IPS-18a (cell line): Measurements from ENCODE around the gene RARB.

Experiments used
- H3K27ac ChIP-seq: one replicate; pipeline ENCODE4 v1.5.1; 2013; ENCODE audit warnings: low read length
- H3K27me3 ChIP-seq: one replicate; pipeline ENCODE4 v1.6.1; 2013; ENCODE audit warnings: mild to moderate bottlenecking, low read length; ENCODE audit not compliant: control insufficient read depth, insufficient read depth
- H3K36me3 ChIP-seq: one replicate; pipeline ENCODE4 v1.6.1; 2013; ENCODE audit warnings: low read depth, low read length; ENCODE audit not compliant: control insufficient read depth
- H3K4me1 ChIP-seq: one replicate; pipeline ENCODE4 v1.6.1; 2013; ENCODE audit warnings: low read depth, low read length; ENCODE audit not compliant: control insufficient read depth
- H3K4me3 ChIP-seq: one replicate; pipeline ENCODE4 v1.5.1; 2013; ENCODE audit warnings: low read length
- H3K9ac ChIP-seq: one replicate; pipeline ENCODE4 v1.6.1; 2013; ENCODE audit warnings: mild to moderate bottlenecking, low read length, moderate library complexity
- H3K9me3 ChIP-seq: one replicate; pipeline ENCODE4 v1.6.1; 2013; ENCODE audit warnings: low read depth, low read length; ENCODE audit not compliant: control insufficient read depth

Gene RARB

DNA sequence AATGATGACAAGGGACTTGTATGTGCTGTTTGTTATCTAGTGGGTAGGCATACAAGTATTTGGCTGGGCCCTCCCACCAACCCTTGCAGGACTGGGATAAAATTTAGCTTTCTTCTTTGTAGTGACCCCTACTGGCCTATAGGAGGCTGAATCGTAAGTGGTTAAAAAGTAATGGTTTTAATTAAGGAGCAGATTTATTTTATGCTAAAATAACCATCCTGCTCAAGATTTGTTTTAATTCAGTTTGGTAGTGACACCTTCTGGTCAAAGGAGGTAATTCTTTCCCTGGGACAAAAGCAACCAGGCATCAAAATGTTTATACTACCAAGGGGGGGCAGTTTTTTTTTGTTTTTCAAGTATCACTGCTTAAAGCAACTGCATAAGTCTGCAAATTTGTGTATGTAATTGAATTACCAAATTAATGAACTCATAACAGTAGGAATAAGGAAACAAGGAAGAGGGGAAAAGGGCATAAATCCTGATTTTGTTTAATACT lies 166.0 kb downstream of the RARB start:
- H3K27ac ChIP-seq: no peak overlapping the region
- H3K9me3 ChIP-seq: no peaks in the 10 kb centered on the region

DNA sequence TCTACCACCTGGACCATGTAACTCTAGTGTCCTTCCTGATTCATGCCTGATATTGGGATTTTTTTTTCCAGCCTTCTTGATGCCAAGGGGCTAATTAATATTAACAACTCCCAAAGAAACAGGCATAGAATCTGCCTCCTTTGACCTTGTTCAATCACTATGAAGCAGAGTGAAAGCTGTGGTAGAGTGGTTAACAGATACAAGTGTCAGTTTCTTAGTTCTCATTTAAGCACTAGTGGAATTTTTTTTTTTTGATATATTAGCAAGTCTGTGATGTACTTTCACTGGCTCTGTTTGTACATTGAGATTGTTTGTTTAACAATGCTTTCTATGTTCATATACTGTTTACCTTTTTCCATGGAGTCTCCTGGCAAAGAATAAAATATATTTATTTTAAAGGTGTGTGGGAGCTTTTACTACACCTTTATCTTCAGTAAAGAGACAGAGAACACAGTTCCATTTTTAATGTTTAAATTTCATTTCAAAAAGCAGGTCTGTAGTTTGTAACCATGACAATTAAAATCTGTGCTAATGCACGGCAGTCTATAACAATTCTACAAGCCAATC lies 169.6 kb downstream of the RARB start:
- H3K4me1 ChIP-seq: peaks cover 2% of the 10 kb centered on the region
- H3K4me3 ChIP-seq: no peak overlapping the region
- no peaks in the 10 kb centered on the region for H3K27me3 ChIP-seq
- H3K36me3 ChIP-seq: peaks cover 52% of the 10 kb centered on the region
- H3K9ac ChIP-seq: no peak overlapping the region
- no peaks in the 10 kb centered on the region for H3K9me3 ChIP-seq
- no peak overlapping the region for H3K27ac ChIP-seq

More for the DNA sequence above, 166.0 kb downstream of the RARB start:
- Histone ChIP-seq H3K9ac (no peak overlapping the region), H3K27me3 (no peaks in the 10 kb centered on the region), H3K4me3 (no peak overlapping the region), H3K36me3 (peaks cover 32% of the 10 kb centered on the region), H3K4me1 (peaks cover 3% of the 10 kb centered on the region)

DNA sequence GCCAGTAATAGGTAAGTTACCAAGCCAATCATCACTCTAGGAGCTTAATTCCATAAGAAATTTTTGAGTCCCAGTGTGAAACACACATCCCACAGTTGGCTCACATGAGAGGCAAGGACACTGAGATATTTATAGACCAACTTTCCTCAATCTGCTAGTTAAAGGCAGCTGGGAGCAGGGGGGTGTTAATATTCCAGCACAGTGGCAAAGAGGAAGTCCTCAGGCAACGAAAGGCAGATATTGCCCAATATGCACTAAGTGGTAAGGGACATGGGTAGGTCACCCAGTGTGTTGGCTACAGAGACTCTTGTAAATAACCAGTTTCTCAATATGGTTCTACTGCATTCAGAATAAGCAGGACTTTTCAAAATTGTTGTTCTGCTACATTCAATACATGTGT lies 175.6 kb downstream of the RARB start:
- Histone ChIP-seq H3K4me1 (no peaks in the 10 kb centered on the region), H3K9ac (no peak overlapping the region), H3K36me3 (peaks cover 74% of the 10 kb centered on the region), H3K4me3 (no peak overlapping the region), H3K27ac (no peak overlapping the region), H3K9me3 (no peaks in the 10 kb centered on the region), H3K27me3 (no peaks in the 10 kb centered on the region)

DNA sequence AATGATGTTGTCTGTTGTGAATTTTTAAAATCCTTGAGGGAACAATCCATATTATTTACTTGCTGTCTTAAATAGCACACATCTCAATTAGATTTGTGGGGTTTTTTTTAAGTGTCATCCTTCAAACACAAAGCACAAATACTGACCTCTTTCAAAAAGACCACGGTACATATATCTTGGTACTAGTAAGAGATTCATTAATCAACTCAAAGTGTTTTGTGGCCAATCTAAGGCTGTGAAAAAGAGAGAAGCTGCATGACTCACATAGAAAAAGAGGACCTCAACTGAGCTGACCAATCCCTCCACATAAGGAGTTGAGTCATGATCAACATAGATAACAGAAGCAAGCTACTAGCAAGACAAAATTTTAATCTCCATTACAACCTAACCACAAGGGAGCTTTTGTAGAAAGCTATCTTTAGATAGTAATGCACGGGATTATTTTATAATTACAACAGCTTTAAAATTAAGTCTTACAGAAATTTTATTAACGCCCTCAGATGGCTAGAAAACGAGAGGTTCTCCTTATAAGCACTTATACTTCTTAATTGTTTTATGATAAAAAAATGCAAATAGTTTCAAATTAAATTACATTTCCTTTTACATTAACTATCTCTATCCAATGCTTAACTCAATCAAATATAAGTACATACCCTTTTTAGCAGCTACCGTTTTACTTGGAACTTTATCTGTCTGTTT lies 176.2 kb downstream of the RARB start:
- no peaks in the 10 kb centered on the region for H3K9me3 ChIP-seq
- no peaks in the 10 kb centered on the region for H3K4me1 ChIP-seq
- peaks cover 74% of the 10 kb centered on the region for H3K36me3 ChIP-seq
- H3K27ac ChIP-seq: no peak overlapping the region
- no peak overlapping the region for H3K9ac ChIP-seq
- H3K4me3 ChIP-seq: no peak overlapping the region
- H3K27me3 ChIP-seq: no peaks in the 10 kb centered on the region

DNA sequence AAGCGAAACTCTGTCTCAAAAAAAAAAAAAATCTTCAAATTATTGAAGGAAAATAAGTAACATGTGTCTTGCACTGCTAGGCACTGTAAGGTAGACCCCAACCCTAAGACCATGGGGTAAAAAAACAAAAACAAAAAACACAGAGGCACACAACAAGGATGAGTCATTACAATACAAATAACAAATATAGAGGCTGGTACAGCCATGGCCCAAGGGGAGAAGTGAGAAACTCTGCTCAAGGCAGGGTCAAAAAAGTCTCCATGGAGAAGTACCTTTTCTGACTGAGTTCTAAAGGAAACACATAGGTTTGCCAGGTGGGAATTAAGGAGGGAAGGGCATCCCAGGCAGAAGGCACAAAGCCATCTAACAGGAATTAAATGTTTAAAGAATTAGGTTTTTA lies 182.1 kb downstream of the RARB start:
- Histone ChIP-seq H3K9me3 (no peaks in the 10 kb centered on the region), H3K4me1 (no peaks in the 10 kb centered on the region), H3K27me3 (no peaks in the 10 kb centered on the region), H3K27ac (no peak overlapping the region), H3K4me3 (no peak overlapping the region), H3K9ac (no peak overlapping the region), H3K36me3 (peaks cover 91% of the 10 kb centered on the region)

DNA sequence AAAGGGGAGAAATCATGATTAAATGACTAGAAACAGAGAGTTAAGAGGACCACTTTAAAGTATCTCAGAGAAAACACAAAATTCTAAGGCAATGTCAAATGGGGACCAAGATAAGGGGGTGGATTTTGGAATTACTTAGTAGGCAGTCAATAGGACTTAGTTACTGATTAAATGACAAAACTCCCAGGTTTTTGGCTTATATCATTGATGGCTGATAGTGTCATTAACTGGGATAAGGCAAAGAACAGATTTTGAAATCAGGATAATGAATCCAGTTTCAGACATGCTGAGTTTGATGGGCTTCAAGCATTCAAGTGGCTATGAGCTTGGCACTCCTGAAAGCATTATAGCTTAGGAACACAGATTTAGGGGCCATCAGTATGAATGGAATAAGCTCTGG lies 182.7 kb downstream of the RARB start:
- Histone ChIP-seq H3K4me3 (no peak overlapping the region), H3K4me1 (no peaks in the 10 kb centered on the region), H3K9ac (no peak overlapping the region), H3K36me3 (peaks cover 91% of the 10 kb centered on the region), H3K27ac (no peak overlapping the region), H3K27me3 (no peaks in the 10 kb centered on the region), H3K9me3 (no peaks in the 10 kb centered on the region)

DNA sequence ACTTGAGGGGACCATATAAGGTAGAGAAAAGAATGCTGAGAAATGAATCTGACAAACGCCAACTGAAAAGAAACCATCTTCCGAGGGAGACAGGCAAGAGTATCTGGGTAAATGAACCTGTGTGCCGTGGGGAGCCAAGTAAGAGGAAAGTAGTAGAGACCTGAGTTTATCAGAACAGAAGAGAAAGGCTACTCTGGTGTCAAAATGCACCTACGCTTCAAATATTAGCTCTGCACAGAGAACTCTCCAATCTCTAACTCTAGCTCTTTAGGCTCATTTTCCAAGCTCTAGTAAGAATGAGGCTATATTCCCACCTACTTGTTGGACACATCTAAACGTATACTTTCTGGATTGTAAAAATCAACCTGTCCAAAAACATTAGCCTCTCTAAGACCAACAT lies 183.1 kb downstream of the RARB start:
- H3K4me1 ChIP-seq: no peaks in the 10 kb centered on the region
- no peak overlapping the region for H3K27ac ChIP-seq
- H3K4me3 ChIP-seq: no peak overlapping the region
- H3K36me3 ChIP-seq: peaks cover 90% of the 10 kb centered on the region
- no peak overlapping the region for H3K9ac ChIP-seq
- no peaks in the 10 kb centered on the region for H3K27me3 ChIP-seq
- no peaks in the 10 kb centered on the region for H3K9me3 ChIP-seq

DNA sequence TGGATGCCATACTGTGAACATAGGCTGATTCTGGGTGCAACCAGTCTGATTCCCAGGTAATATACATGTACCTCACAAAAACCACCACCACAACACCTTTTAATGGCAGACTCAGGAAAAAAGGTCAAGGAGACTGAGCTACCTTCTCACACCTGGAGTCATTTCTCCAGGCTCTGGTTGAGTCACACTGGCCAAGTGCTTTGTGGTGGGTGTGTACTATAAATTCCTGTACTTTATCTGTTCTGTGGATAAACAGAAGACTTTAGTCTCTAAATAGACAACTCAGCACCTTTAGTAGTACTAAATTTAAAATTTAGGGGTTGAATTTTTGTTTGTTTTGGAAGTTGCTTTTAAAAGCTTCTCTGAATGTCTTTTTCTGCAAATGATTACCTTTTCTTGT lies 190.0 kb downstream of the RARB start:
- H3K36me3 ChIP-seq: peaks cover 70% of the 10 kb centered on the region
- no peaks in the 10 kb centered on the region for H3K4me1 ChIP-seq
- no peak overlapping the region for H3K4me3 ChIP-seq
- no peak overlapping the region for H3K27ac ChIP-seq
- H3K9ac ChIP-seq: no peak overlapping the region
- no peaks in the 10 kb centered on the region for H3K27me3 ChIP-seq
- H3K9me3 ChIP-seq: no peaks in the 10 kb centered on the region

DNA sequence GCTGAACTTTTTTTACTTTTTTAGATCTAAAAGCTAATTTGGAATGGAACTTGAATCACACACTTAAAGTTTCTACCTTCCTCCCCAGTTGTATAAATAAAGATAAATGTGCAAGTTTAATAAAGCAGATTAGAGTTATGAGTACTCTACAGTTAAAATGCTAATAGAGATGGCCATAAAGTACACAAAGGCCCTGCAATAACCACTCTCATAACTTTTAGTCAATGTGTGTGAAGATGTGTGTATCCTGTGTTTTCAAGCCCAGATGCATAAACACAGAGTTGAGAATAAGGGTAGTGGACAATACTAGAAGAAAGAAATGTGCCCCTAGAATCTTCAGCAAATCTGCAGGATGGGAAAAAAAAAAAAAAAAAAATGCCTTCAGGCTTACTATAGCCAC lies 191.3 kb downstream of the RARB start:
- Histone ChIP-seq H3K27ac (no peak overlapping the region), H3K9me3 (no peaks in the 10 kb centered on the region), H3K4me1 (no peaks in the 10 kb centered on the region), H3K9ac (no peak overlapping the region), H3K27me3 (no peaks in the 10 kb centered on the region), H3K4me3 (no peak overlapping the region), H3K36me3 (peaks cover 73% of the 10 kb centered on the region)

DNA sequence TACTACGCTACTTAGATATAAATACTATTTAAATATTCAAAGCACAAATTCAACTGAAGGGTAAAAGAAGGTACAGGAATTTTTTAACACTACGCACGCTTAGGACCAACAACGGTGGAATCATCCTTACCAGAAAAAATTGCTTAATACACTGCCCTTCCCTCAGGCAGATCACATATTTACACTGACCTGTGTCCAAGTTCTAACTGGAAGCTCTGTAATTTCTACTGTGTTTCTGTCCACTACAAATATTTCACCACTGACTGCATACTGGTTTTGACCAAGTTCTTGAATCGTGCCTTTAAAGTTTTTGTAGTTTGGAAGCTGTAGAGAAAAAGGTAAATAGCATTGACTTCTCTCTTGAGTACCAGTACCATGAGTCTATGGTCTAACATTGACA lies 192.4 kb downstream of the RARB start:
- H3K36me3 ChIP-seq: peaks cover 74% of the 10 kb centered on the region
- H3K27ac ChIP-seq: no peak overlapping the region
- no peak overlapping the region for H3K4me3 ChIP-seq
- no peak overlapping the region for H3K9ac ChIP-seq
- no peaks in the 10 kb centered on the region for H3K27me3 ChIP-seq
- no peaks in the 10 kb centered on the region for H3K4me1 ChIP-seq
- no peaks in the 10 kb centered on the region for H3K9me3 ChIP-seq

DNA sequence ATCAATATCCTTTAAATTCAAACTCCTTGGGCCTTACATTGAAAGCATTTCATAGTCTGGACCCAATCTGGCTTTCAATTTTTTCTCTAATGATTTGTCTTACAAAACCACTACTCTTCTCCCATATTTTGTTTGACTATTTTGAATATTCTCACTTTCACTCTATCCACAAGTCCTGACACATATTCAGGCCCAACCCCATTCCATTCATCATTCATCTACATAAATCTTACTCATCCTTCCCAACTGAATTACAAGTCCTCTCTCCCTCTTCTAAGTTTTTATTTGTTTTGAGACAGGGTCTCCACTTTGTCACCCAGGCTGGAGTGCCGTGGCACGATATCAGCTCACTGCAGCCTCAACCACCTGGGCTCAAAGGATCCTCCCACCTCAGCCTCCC lies 193.0 kb downstream of the RARB start:
- Histone ChIP-seq H3K36me3 (peaks cover 74% of the 10 kb centered on the region), H3K4me3 (no peak overlapping the region), H3K27ac (no peak overlapping the region), H3K9me3 (no peaks in the 10 kb centered on the region), H3K27me3 (no peaks in the 10 kb centered on the region), H3K9ac (no peak overlapping the region), H3K4me1 (no peaks in the 10 kb centered on the region)

DNA sequence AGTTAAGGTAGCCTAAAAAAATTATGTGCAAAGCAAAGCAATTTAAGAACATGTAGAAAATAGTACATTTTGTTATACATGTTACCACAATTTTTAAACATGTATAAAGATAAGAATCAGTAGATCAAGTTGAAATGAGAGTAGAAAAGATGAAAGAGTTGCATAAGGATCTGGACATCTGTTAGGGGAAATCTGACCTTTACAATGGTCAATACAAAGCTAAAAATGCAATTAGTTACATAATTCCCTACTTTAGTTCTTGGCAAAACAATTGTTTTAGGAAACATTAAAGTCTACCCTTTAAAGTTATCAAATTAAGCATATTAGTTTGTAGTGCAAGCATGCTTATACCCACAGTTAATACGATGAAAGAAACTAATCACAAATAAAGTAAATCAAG lies 203.9 kb downstream of the RARB start:
- peaks cover 79% of the 10 kb centered on the region for H3K36me3 ChIP-seq
- no peak overlapping the region for H3K9ac ChIP-seq
- no peak overlapping the region for H3K4me3 ChIP-seq
- H3K9me3 ChIP-seq: no peaks in the 10 kb centered on the region
- H3K4me1 ChIP-seq: no peaks in the 10 kb centered on the region
- no peaks in the 10 kb centered on the region for H3K27me3 ChIP-seq
- H3K27ac ChIP-seq: no peak overlapping the region
